Dedifferentiated amniotic fluid mesenchymal stem cell (primary cell): Measurements from ENCODE around the gene KIZ.

Source experiments
- DNase-seq: peaks from one replicate; pipeline ENCODE4 v3.0.0-alpha.2; 2016; ENCODE audit errors: extremely low spot score

Gene KIZ

GRCh38 chr20:21125849-21126580 is at the start of gene KIZ:
TSS of gene KIZ (plus strand) at chr20:21126082. CDS start at chr20:21126116, 34 bp downstream.
- DNase-seq = peak; percentile 91

- no peak for DNase-seq
Measured at GRCh38 chr20:21077809-21078345, 48.0 kb upstream of the KIZ start.

- DNase-seq = no peak
Measured at GRCh38 chr20:21082584-21082983, 43.3 kb upstream of the KIZ start.

GRCh38 chr20:21083825-21084325 is 42.0 kb upstream of the KIZ start:
- DNase-seq = no peak

GRCh38 chr20:21087862-21088540 is 37.9 kb upstream of the KIZ start:
- no peak for DNase-seq

GRCh38 chr20:21089391-21089790 is 36.5 kb upstream of the KIZ start:
- no peak for DNase-seq

- DNase-seq = no peak
Measured at GRCh38 chr20:21090111-21090618, 35.7 kb upstream of the KIZ start.

GRCh38 chr20:21090721-21091120 is 35.2 kb upstream of the KIZ start:
- no peak for DNase-seq

GRCh38 chr20:21092806-21093205 is 33.1 kb upstream of the KIZ start:
- no peak for DNase-seq

GRCh38 chr20:21096321-21097043 is 29.4 kb upstream of the KIZ start:
- no peak for DNase-seq

- no peak for DNase-seq
Measured at GRCh38 chr20:21099751-21100577, 25.9 kb upstream of the KIZ start.

GRCh38 chr20:21100578-21101452 is 25.1 kb upstream of the KIZ start:
- DNase-seq = no peak

GRCh38 chr20:21101453-21101931 is 24.4 kb upstream of the KIZ start:
- no peak for DNase-seq

GRCh38 chr20:21101932-21102575 is 23.8 kb upstream of the KIZ start:
- no peak for DNase-seq

GRCh38 chr20:21102603-21103311 is 23.1 kb upstream of the KIZ start:
- no peak for DNase-seq

GRCh38 chr20:21103582-21104465 is 22.1 kb upstream of the KIZ start:
- no peak for DNase-seq

GRCh38 chr20:21104466-21104761 is 21.5 kb upstream of the KIZ start:
- DNase-seq = no peak

- no peak for DNase-seq
Measured at GRCh38 chr20:21104921-21105320, 21.0 kb upstream of the KIZ start.
